Retinal pigment epithelial cell (primary cell): ENCODE measurements around the gene CGREF1.

Experiments used
- DNase-seq: peaks from one replicate; pipeline ENCODE4 v3.0.0-alpha.2; 2010; ENCODE audit warnings: low read depth
- H3K4me3 ChIP-seq: 2 replicates; pipeline ENCODE4 v1.5.1; 2011; ENCODE audit warnings: mild to moderate bottlenecking, low read length, control low read depth, moderate library complexity
- CTCF ChIP-seq: conservative IDR thresholded peaks from 2 replicates; pipeline ENCODE4 v1.5.1; 2011; ENCODE audit warnings: low read depth, low read length, control low read depth, inconsistent platforms

CGREF1 gene

DNA sequence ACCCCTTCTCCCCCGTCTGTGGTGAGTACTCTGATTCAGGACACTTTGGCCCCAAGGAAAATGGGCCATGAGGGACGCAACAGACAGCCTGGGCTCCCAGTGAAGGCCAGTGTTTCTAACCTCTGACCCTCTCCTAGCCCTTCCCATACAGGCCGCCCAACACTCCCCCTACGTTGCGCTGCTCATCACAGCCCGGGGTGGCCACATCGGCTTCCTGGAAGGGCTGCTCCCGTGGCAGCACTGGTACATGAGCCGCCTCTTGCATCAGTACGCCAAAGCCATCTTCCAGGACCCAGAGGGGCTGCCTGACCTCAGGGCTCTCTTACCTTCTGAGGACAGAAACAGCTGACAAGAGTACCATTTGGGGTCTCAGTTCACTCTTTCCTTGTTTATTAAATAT, 11.5 kb upstream of the CGREF1 start:
- no peak for TF ChIP-seq CTCF
- no peak for DNase-seq
- no peak overlapping the region for H3K4me3 ChIP-seq

- H3K4me3 ChIP-seq = no peak overlapping the region
- TF ChIP-seq CTCF = no peak
Observed at GRCh38 chr2:27128668-27129571, 10.0 kb upstream of the CGREF1 start.

DNA sequence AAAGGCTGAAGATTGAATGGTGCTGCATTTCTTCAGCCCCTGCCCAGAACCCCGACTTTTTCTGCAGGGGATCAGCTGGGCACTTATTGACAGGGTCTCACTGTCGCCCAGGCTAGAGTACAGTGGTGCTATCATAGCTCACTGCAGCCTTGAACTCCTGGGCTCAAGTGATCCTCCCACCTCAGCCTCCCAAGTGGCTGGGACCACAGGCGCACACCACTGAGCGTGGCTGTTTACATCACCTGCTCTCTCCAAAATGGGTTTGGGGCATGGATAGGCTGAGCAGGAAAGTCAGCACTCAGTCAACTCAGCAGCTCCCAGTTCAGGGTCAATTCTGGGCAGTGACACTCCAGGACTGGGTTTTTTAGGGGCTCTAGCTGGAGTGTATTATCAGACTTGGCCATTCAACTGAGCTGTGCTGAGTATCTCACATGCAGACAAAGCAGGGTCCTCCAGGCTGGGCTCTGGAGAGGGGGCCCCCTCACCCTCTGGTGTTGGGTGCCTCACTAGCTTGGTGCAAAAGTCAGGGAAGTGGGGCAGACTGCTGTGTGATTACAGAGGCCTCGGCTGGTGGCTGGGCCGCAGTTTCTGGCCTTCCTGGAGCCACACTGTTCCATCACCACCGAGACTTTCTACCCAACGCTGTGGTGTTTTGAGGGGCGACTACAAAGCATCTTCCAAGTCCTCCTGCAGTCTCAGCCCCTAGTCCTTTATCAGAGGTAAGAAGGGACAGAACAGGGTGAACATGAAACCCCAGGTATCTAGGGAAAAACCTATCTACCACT, 9.1 kb upstream of the CGREF1 start:
- no peak for DNase-seq
- no peak overlapping the region for H3K4me3 ChIP-seq
- no peak for TF ChIP-seq CTCF

More at GRCh38 chr2:27128668-27129571, 10.0 kb upstream of the CGREF1 start:
- DNase-seq = no peak

DNA sequence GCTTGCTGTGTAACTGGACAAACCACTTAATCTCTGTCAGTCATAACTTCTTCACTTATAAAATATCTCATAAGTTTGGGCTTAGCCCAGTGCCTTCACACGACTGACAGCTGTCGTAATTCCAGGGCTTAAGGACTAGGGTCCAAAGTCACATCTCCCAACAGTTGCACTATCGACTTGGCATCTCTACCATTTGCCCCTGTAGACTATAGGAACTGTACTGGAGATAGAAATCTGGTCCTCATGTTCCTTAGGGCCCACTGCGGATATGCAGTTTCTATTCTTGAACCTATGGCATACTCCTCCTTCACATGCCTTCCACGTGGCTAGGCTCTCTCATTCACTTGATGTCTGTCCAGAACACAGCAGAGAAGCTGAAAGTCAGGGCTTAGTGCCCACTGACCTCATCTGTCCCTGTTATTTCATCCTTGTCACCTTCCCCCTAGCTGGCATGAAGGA, 7.4 kb upstream of the CGREF1 start:
- no peak overlapping the region for H3K4me3 ChIP-seq
- no peak for TF ChIP-seq CTCF
- no peak for DNase-seq

- no peak overlapping the region for H3K4me3 ChIP-seq
- TF ChIP-seq CTCF = no peak
Observed at GRCh38 chr2:27125104-27125503, 6.2 kb upstream of the CGREF1 start.

DNA sequence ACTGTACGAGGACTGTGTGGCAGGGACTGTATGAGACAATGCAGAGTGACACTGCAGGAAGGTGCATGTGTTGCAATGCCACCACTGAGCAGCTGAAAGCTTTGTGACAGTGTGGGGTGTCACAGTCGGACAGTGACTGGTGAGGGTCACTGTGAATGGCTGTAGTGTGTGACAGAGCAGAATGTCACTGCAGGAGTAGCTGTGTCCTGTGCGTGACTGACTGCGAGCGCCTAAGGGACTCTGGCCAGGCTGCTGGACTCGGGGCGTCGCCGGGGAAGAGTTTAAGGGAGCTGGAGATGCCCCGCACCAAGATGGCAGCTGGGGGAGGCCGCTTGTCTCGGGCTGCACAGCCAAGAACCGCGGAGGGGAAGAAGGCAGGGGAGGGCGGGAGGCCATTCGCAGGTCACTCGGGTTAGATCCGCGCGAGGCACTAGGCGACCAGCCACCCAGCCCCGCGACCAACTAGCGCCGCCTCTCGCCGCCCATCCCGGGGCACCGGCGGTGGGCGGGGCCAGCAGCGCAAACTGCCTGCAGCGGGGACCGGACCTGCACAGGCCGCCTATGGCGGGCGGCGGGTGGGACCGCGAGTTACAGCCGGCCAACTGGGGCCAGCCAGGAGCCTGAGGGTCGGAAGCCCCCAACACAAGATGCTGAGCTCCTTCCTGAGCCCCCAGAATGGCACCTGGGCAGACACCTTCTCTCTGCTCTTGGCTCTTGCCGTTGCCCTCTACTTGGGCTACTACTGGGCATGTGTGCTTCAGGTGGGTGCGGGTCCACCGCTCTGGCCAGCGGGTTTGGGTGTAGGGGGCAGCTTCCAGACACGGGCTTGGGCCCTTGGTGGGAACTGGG, 4.6 kb upstream of the CGREF1 start, which contains the start of gene ABHD1:
Gene ABHD1 (plus strand): TSS at position 514 of the 849 bp plus-strand sequence. CDS start 134 bp downstream, at position 648.
- DNase-seq = no peak
- no peak for TF ChIP-seq CTCF
- peak within 1 kb of the TSS; percentile 65 for H3K4me3 ChIP-seq

More at GRCh38 chr2:27125104-27125503, 6.2 kb upstream of the CGREF1 start:
- no peak for DNase-seq
